Skin epidermis (tissue), 12 donors: Measurements from ENCODE around the gene SORCS2.

Source experiments
- H3K27ac ChIP-seq, 21 experiments: fragments of 200-600 bp; sonication (generic) in 11 of 21; one replicate each; pipeline ENCODE4 v1.5.0; 2020; ENCODE audit warnings: mild to moderate bottlenecking in 3 of 21, inconsistent platforms in 2 of 21, moderate library complexity in 2 of 21
- H3K4me3 ChIP-seq, 7 experiments: fragments of 200-600 bp; sonication (generic) in 2 of 7; one replicate each; pipeline ENCODE4 v1.5.0; 2020; ENCODE audit warnings: inconsistent platforms in 2 of 7, mild to moderate bottlenecking in 2 of 7, moderate library complexity in 1 of 7

The SORCS2 gene

GRCh38 chr4:7780751-7781348, 588.5 kb downstream of the SORCS2 start:
- H3K27ac ChIP-seq = peak overlapping the region in 8 of 21 experiments; percentile 1 to 72 (median 32)
- H3K4me3 ChIP-seq = no peak overlapping the region

- no peak overlapping the region for H3K4me3 ChIP-seq
- peak overlapping the region in 11 of 21 experiments; percentile 1 to 72 (median 28) for H3K27ac ChIP-seq
Observed at GRCh38 chr4:7781366-7781765, 589.0 kb downstream of the SORCS2 start.

GRCh38 chr4:7781993-7782392, 589.7 kb downstream of the SORCS2 start:
- peak overlapping the region in 12 of 21 experiments; percentile 1 to 54 (median 30) for H3K27ac ChIP-seq

DNA sequence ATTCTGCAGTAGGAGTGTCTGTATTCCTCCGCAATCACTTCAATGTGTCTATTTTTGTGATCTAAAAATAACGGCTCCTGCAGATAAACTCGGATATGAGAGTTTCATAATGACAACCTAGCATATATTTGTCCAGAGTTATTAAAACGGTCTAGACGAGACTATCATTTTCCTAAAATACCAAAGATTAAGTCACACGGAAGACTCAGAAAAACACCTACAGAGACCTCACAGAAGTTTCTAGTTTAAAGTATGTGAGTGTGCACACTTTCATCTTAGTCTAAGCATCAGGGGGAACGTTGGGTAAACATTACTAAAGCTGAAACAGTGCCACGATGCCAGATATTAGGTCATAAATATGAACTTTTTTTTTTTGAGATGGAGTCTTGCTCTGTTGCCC, 590.4 kb downstream of the SORCS2 start:
- Histone ChIP-seq H3K4me3 (no peak overlapping the region), H3K27ac (peak overlapping the region in 1 of 21 experiments; percentile 14)

More at GRCh38 chr4:7781993-7782392, 589.7 kb downstream of the SORCS2 start:
- H3K4me3 ChIP-seq = no peak overlapping the region

GRCh38 chr4:7783541-7783940, 591.2 kb downstream of the SORCS2 start:
- H3K27ac ChIP-seq = no peak overlapping the region

DNA sequence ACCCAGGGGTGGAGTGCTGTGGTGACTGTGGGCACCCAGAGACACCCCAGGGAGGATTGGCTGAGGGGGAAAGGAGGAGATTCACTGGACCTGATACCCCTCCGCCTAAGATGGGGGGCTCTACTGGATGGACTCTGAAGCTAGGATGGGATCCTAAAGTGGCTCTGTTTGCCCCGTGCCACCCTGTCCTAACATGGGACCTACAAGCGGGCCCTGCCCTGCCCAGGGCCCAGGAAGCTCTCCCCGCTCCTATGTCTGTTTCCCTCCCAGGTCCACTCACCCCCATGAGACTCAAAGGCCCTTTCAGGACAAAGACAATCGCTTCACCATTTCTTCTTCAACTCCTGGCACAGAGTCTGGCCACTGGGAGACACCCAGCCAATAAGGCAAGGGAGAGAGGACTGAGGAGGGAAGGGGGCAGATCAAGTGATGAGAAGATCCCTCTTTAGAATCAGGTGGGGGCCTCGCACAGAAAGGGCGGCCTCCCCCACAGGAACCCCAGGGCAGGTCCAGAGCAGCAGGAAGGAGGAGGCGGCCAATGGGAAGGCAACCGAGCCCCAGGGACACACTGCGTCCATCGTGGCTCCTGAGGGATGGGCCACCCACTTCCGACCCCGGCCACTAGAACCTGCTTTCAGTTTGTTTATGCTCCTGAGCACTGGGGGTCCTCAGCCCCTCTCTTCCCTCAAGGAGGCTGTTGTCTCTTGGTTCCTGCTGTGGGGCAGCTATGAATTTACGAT, 592.0 kb downstream of the SORCS2 start:
- Histone ChIP-seq H3K27ac (no peak overlapping the region), H3K4me3 (no peak overlapping the region)

More at GRCh38 chr4:7783541-7783940, 591.2 kb downstream of the SORCS2 start:
- no peak overlapping the region for H3K4me3 ChIP-seq

DNA sequence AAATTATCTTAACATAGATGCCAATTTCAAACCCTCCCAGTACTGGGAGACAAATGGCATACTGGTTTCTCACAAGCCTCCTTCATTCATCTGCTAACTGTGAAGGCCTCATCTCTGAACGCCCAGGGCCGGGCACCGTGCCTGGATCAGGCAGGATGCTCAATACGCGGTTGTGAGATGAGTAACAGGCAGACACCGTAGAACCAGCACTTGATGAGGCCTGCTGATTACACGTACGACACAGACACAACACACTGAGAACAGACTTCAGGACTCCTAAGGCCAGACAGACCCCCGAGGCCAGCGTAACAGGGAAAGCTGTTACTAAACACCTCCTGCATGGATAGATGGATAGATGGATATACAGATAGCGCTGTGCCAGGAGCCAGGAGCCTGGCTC, 592.7 kb downstream of the SORCS2 start:
- no peak overlapping the region for H3K4me3 ChIP-seq
- no peak overlapping the region for H3K27ac ChIP-seq

- Histone ChIP-seq H3K4me3 (no peak overlapping the region), H3K27ac (no peak overlapping the region)
Observed at GRCh38 chr4:7786040-7786439, 593.7 kb downstream of the SORCS2 start.

DNA sequence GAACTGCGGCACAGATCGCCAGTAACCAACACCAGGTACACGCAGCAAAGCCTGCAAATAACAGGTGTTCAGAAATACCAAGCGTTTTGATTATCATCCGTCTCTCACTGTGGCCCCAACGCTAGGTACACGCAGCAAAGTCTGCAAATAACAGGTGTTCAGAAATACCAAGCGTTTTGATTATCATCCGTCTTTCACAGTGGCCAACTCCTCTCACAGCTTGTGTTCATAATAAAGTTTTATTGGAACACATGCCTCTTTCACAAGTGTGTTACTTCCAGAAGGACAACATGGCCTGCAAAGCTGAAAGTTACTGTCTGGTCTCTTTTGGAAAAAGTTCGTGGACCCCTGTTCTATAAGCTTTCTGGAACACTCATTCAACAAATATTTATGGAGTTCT, 594.2 kb downstream of the SORCS2 start:
- H3K4me3 ChIP-seq = no peak overlapping the region
- H3K27ac ChIP-seq = no peak overlapping the region

DNA sequence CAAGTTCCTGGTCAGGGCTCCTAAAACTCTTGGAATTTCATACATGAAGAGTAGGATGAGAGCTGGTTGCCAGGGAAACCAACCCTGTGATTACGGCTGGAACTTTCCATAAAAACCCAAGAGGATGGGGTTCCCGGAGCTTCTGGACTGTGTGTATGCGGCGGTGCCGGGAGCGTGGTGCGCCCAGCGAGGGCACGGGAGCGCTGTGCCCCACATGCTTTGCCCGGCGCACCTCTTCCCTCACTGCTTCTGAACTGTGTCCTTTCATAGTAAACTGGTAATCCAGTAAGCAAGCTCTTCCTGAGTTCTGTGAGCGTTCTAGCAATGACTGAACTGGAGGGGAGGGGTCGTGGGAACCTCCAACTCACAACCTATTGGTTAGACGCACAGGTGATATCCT, 594.7 kb downstream of the SORCS2 start:
- H3K27ac ChIP-seq = no peak overlapping the region
- H3K4me3 ChIP-seq = no peak overlapping the region

- Histone ChIP-seq H3K4me3 (no peak overlapping the region), H3K27ac (no peak overlapping the region)
Observed at GRCh38 chr4:7787681-7788141, 595.4 kb downstream of the SORCS2 start.

GRCh38 chr4:7788193-7788592, 595.9 kb downstream of the SORCS2 start:
- no peak overlapping the region for H3K27ac ChIP-seq
- no peak overlapping the region for H3K4me3 ChIP-seq

GRCh38 chr4:7788694-7789425, 596.5 kb downstream of the SORCS2 start:
- no peak overlapping the region for H3K27ac ChIP-seq
- H3K4me3 ChIP-seq = no peak overlapping the region

DNA sequence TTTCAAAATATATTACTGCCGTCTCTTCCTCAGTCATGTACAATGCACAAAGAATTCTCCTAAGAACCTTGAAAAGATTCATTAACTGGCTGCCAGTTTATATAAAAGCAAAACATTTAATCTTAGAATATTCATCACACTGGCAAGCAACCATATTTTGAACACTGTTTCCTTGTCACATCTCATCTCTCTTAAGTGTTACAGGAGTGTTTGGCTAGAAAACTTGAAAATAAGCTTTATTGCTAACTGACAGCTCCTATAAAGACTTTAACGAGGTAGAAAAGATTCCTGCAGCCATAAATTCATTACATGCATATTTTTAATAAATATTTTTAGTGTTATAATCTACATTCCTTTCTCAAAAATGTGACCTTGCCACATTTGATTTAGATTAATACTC, 597.7 kb downstream of the SORCS2 start:
- Histone ChIP-seq H3K27ac (no peak overlapping the region), H3K4me3 (no peak overlapping the region)

DNA sequence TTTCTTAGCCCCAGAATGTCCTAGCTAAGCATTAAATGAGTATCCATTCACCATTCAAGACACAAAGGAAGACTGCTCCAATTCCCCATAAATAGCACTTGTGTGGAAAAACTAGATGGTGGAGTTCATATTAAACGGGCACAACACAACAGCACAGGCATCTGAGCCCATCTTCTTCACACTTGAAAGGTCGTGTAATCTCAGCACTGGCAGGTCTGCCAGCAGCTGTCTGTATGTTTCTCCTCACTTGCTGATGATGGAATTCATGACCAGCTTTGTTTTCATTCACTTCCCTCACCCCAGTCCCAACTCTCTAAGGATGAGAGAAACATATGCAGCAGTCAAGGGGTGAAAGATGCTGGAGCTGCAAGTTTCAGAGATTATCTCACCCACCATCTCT, 598.7 kb downstream of the SORCS2 start:
- H3K27ac ChIP-seq = no peak overlapping the region
- H3K4me3 ChIP-seq = no peak overlapping the region
